IPS-20b (cell line): Measurements from ENCODE around the gene DNASE1L3.

Experiments
- H3K27ac ChIP-seq: one replicate; pipeline ENCODE4 v1.5.1; 2013; ENCODE audit warnings: low read length
- H3K27me3 ChIP-seq: 2 replicates; pipeline ENCODE4 v1.6.1; 2013; ENCODE audit warnings: mild to moderate bottlenecking, low read length, inconsistent platforms; ENCODE audit not compliant: insufficient read depth
- H3K36me3 ChIP-seq: 2 replicates; pipeline ENCODE4 v1.6.1; 2013; ENCODE audit warnings: low read depth, mild to moderate bottlenecking, inconsistent platforms, low read length, moderate library complexity; ENCODE audit not compliant: insufficient read depth
- H3K4me1 ChIP-seq: 2 replicates; pipeline ENCODE4 v1.6.1; 2013; ENCODE audit warnings: mild to moderate bottlenecking, control low read depth, inconsistent platforms, low read length, moderate library complexity; ENCODE audit not compliant: insufficient read depth
- H3K4me3 ChIP-seq: 2 replicates; pipeline ENCODE4 v1.5.1; 2013; ENCODE audit warnings: mild to moderate bottlenecking, low read length, inconsistent platforms
- H3K9ac ChIP-seq: 2 replicates; pipeline ENCODE4 v1.6.1; 2013; ENCODE audit warnings: low read depth, mild to moderate bottlenecking, inconsistent platforms, low read length, moderate library complexity
- H3K9me3 ChIP-seq: 2 replicates; pipeline ENCODE4 v1.6.1; 2013; ENCODE audit warnings: mild to moderate bottlenecking, low read depth, low read length, inconsistent platforms; ENCODE audit not compliant: insufficient read depth

The DNASE1L3 gene

GRCh38 chr3:58144478-58145325, 66.1 kb downstream of the DNASE1L3 start:
- no peak overlapping the region for H3K9ac ChIP-seq
- H3K4me3 ChIP-seq: no peak overlapping the region
- no peaks in the 10 kb centered on the region for H3K4me1 ChIP-seq
- no peaks in the 10 kb centered on the region for H3K27me3 ChIP-seq
- peaks cover 95% of the 10 kb centered on the region for H3K36me3 ChIP-seq
- H3K9me3 ChIP-seq: no peaks in the 10 kb centered on the region
- H3K27ac ChIP-seq: no peak overlapping the region

DNA sequence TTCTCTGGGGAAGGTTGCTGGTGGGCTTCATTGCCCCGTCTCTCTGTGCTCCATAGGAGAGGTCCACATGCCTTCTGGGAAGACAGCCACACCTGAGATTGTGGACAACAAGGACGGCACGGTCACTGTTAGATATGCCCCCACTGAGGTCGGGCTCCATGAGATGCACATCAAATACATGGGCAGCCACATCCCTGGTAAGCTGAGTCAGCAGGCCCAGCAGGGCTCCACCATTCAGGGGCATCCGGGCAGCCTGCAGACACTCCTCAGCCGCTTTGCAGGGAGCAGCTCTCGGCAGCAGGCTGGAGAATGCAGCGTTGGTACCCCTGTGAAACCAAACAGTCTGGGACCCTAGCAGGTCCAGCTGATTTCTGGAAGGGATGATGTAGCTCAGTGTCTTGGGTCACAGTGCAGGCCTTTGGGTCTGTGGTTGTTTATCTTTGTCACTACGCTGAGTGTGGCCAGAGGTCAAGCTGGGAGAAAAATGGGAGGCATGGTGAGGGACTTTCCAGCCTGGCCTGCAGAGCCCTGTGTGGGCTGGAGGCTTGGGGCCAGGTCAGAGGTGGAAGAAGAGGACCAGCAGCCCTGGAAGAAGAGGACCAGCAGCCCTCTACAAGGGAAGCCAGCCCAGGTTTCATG, 67.2 kb downstream of the DNASE1L3 start:
- no peaks in the 10 kb centered on the region for H3K27me3 ChIP-seq
- no peaks in the 10 kb centered on the region for H3K9me3 ChIP-seq
- H3K4me1 ChIP-seq: no peaks in the 10 kb centered on the region
- no peak overlapping the region for H3K27ac ChIP-seq
- H3K36me3 ChIP-seq: peaks cover 95% of the 10 kb centered on the region
- H3K9ac ChIP-seq: no peak overlapping the region
- no peak overlapping the region for H3K4me3 ChIP-seq
